ENCODE results near the gene NTHL1. TPM values are rescaled to one million over a fixed set of nuclear protein-coding genes. Genes with fewer than 3 reads are reported as not detected.

The NTHL1 gene
- total RNA-seq, 2 donors from 2014 or later, result 43.2 to 46.1 TPM

- Histone ChIP-seq H3K36me3 (ENCODE audit: control insufficient read depth, insufficient read depth, low read length) (peaks cover 9% of the 10 kb centered on the region), H3K4me1 (ENCODE audit: control insufficient read depth, insufficient read depth, low read length) (no peaks in the 10 kb centered on the region), H3K4me3 (ENCODE audit: low read length) (no peak overlapping the region), H3K27me3 (ENCODE audit: control insufficient read depth, insufficient read depth, low read length, poor library complexity, severe bottlenecking) (no peaks in the 10 kb centered on the region), H3K27ac (ENCODE audit: low read depth, low read length) (no peak overlapping the region), H3K9ac (ENCODE audit: extremely low read depth, low read length, poor library complexity, severe bottlenecking) (no peak overlapping the region), H3K9me3 (ENCODE audit: control insufficient read depth, low read length) (no peaks in the 10 kb centered on the region)
- WGBS, 2 experiments (ENCODE audit: insufficient coverage in 1 of 2, insufficient read length in 1 of 2), result 92 to 97% methylated on average over 34 to 44 of the region's 44 CpGs
- no peaks in the 10 kb centered on the region for H3K9me3 Mint-ChIP-seq
- no peak overlapping the region for H3K27ac Mint-ChIP-seq
- no peak for TF ChIP-seq CTCF (conservative IDR thresholded peaks at IDR 0.05)
- DNase-seq, result no peak
- no peaks in the 10 kb centered on the region for H3K27me3 Mint-ChIP-seq (ENCODE audit: insufficient read depth)
- peaks cover 10% of the 10 kb centered on the region for H3K36me3 Mint-ChIP-seq (ENCODE audit: low read depth)
- no peaks in the 10 kb centered on the region for H3K4me1 Mint-ChIP-seq
- no peak overlapping the region for H3K4me3 Mint-ChIP-seq
These were observed 36.5 kb upstream of the NTHL1 start for GRCh38 chr16:2083876-2084780.

GRCh38 chr16:2083409-2083808 is 35.8 kb upstream of the NTHL1 start:
- no peak for DNase-seq
- H3K27ac Mint-ChIP-seq, result no peak overlapping the region
- H3K27me3 ChIP-seq (ENCODE audit: control insufficient read depth, insufficient read depth, low read length, poor library complexity, severe bottlenecking), result no peaks in the 10 kb centered on the region
- no peaks in the 10 kb centered on the region for H3K9me3 ChIP-seq (ENCODE audit: control insufficient read depth, low read length)
- H3K4me3 Mint-ChIP-seq, result no peak overlapping the region
- H3K36me3 Mint-ChIP-seq (ENCODE audit: low read depth), result peaks cover 6% of the 10 kb centered on the region
- H3K4me1 Mint-ChIP-seq, result no peaks in the 10 kb centered on the region
- H3K9ac ChIP-seq (ENCODE audit: extremely low read depth, low read length, poor library complexity, severe bottlenecking), result no peak overlapping the region
- no peaks in the 10 kb centered on the region for H3K27me3 Mint-ChIP-seq (ENCODE audit: insufficient read depth)
- H3K27ac ChIP-seq (ENCODE audit: low read depth, low read length), result no peak overlapping the region
- peaks cover 5% of the 10 kb centered on the region for H3K36me3 ChIP-seq (ENCODE audit: control insufficient read depth, insufficient read depth, low read length)
- WGBS, 2 experiments (ENCODE audit: insufficient coverage in 1 of 2, insufficient read length in 1 of 2), result 93 to 95% methylated on average over 11 to 19 of the region's 19 CpGs
- TF ChIP-seq CTCF (conservative IDR thresholded peaks at IDR 0.05), result no peak
- H3K4me1 ChIP-seq (ENCODE audit: control insufficient read depth, insufficient read depth, low read length), result no peaks in the 10 kb centered on the region
- H3K9me3 Mint-ChIP-seq, result no peaks in the 10 kb centered on the region
- no peak overlapping the region for H3K4me3 ChIP-seq (ENCODE audit: low read length)

- H3K4me1 ChIP-seq (ENCODE audit: control insufficient read depth, insufficient read depth, low read length), result no peaks in the 10 kb centered on the region
- H3K27ac ChIP-seq (ENCODE audit: low read depth, low read length), result peak overlapping the region; percentile 10
- no peaks in the 10 kb centered on the region for H3K9me3 ChIP-seq (ENCODE audit: control insufficient read depth, low read length)
- DNase-seq, result no peak
- H3K27me3 Mint-ChIP-seq (ENCODE audit: insufficient read depth), result no peaks in the 10 kb centered on the region
- peaks cover 6% of the 10 kb centered on the region for H3K36me3 Mint-ChIP-seq (ENCODE audit: low read depth)
- H3K9me3 Mint-ChIP-seq, result no peaks in the 10 kb centered on the region
- H3K4me1 Mint-ChIP-seq, result no peaks in the 10 kb centered on the region
- peak overlapping the region; percentile 70 for H3K27ac Mint-ChIP-seq
- TF ChIP-seq CTCF (conservative IDR thresholded peaks at IDR 0.05), result no peak
- no peak overlapping the region for H3K9ac ChIP-seq (ENCODE audit: extremely low read depth, low read length, poor library complexity, severe bottlenecking)
- no peak overlapping the region for H3K4me3 ChIP-seq (ENCODE audit: low read length)
- no peaks in the 10 kb centered on the region for H3K27me3 ChIP-seq (ENCODE audit: control insufficient read depth, insufficient read depth, low read length, poor library complexity, severe bottlenecking)
- H3K4me3 Mint-ChIP-seq, result no peak overlapping the region
- peaks cover 5% of the 10 kb centered on the region for H3K36me3 ChIP-seq (ENCODE audit: control insufficient read depth, insufficient read depth, low read length)
- 93 to 94% methylated on average over 13 to 16 of the region's 16 CpGs for WGBS, 2 experiments (ENCODE audit: insufficient coverage in 1 of 2, insufficient read length in 1 of 2)
These were observed 35.3 kb upstream of the NTHL1 start for GRCh38 chr16:2082983-2083364.

Data from endodermal cell (in vitro differentiated cells).